GM18526 (cell line): ENCODE results near the gene BAHD1.

ENCODE experiments used
- POLR2A ChIP-seq: IDR thresholded peaks from 3 replicates; pipeline ENCODE4 v1.6.1; 2011; ENCODE audit not compliant: insufficient read length; ENCODE audit errors: extremely low read depth

Gene BAHD1

GRCh38 chr15:40493089-40493840, 52.5 kb downstream of the BAHD1 start:
- no peak for TF ChIP-seq POLR2A

GRCh38 chr15:40495516-40495915, 54.8 kb downstream of the BAHD1 start:
- no peak for TF ChIP-seq POLR2A

- TF ChIP-seq POLR2A: no peak
These were observed 57.7 kb downstream of the BAHD1 start for GRCh38 chr15:40498418-40498817.

- TF ChIP-seq POLR2A: no peak
These were observed 58.1 kb downstream of the BAHD1 start for GRCh38 chr15:40498891-40499290.

GRCh38 chr15:40499931-40500330, 59.2 kb downstream of the BAHD1 start:
- TF ChIP-seq POLR2A: no peak

GRCh38 chr15:40500568-40501330, 60.0 kb downstream of the BAHD1 start:
- TF ChIP-seq POLR2A: no peak

- TF ChIP-seq POLR2A: no peak
These were observed 60.7 kb downstream of the BAHD1 start for GRCh38 chr15:40501487-40501886.

- TF ChIP-seq POLR2A: no peak
These were observed 66.3 kb downstream of the BAHD1 start for GRCh38 chr15:40506964-40507571.

GRCh38 chr15:40508216-40508615, 67.5 kb downstream of the BAHD1 start:
- no peak for TF ChIP-seq POLR2A

GRCh38 chr15:40510201-40510600, 69.4 kb downstream of the BAHD1 start:
- TF ChIP-seq POLR2A: no peak

- no peak for TF ChIP-seq POLR2A
These were observed 70.3 kb downstream of the BAHD1 start for GRCh38 chr15:40511093-40511471.

GRCh38 chr15:40511472-40512133, 70.8 kb downstream of the BAHD1 start:
- TF ChIP-seq POLR2A: no peak

GRCh38 chr15:40512440-40512839, 71.7 kb downstream of the BAHD1 start:
- TF ChIP-seq POLR2A: no peak

GRCh38 chr15:40513609-40514008, 72.9 kb downstream of the BAHD1 start:
- TF ChIP-seq POLR2A: no peak

GRCh38 chr15:40516322-40516721, 75.6 kb downstream of the BAHD1 start:
- no peak for TF ChIP-seq POLR2A
